Colonic mucosa (tissue), 4 donors: Measurements from ENCODE around the gene MT1A. TPM values are rescaled to one million over a fixed set of nuclear protein-coding genes. Genes with fewer than 3 reads are reported as not detected.
"Not testable (repeated sequence)": the region's sequence is repeated elsewhere in the genome, so short reads cannot be mapped to it uniquely, and the experiment has no call there.

ENCODE experiments used
- DNase-seq: peaks from one replicate; pipeline ENCODE4 v3.0.0-alpha.2; 2020
- H3K27ac ChIP-seq: fragments of 200-600 bp; one replicate; pipeline ENCODE4 v1.8.0; 2021
- H3K27me3 ChIP-seq: fragments of 200-600 bp; one replicate; pipeline ENCODE4 v1.8.0; 2021
- H3K36me3 ChIP-seq: fragments of 200-600 bp; one replicate; pipeline ENCODE4 v1.8.0; 2021
- H3K4me1 ChIP-seq: fragments of 200-600 bp; one replicate; pipeline ENCODE4 v1.8.0; 2021; ENCODE audit warnings: mild to moderate bottlenecking
- H3K4me3 ChIP-seq: fragments of 200-600 bp; one replicate; pipeline ENCODE4 v1.8.0; 2021
- H3K9ac ChIP-seq, 2 donors: one replicate each; pipeline ENCODE4 v1.7.0; 2013; ENCODE audit warnings: control low read depth in 2 of 2, low read depth in 2 of 2, low read length in 2 of 2
- H3K9me3 ChIP-seq: fragments of 200-600 bp; one replicate; pipeline ENCODE4 v1.8.0; 2021
- intact Hi-C: fragments of 100-400 bp; cut with DNase I; formaldehyde crosslinking; loops from one replicate; pipeline ENCODE4 v1.14.1; 2022
- total RNA-seq, 2 donors: library from RNA; stranded (reverse); fragmentation: NEBNext Ultra II Directional in 1 of 2; extraction: Animal tissue kit (Norgen Biotek cat#: 25700) in 1 of 2; gene quantifications; one replicate each; pipeline ENCODE4 v1.2.1, GENCODE V29; 2021
- TF ChIP-seq, protein P1 (sequence below): fragments of 200-600 bp; IDR thresholded peaks from one replicate; pipeline ENCODE4 v1.8.0; 2022; ENCODE audit warnings: antibody characterized with exemption, mild to moderate bottlenecking
- donor health status: healthy.
- donor health status: DM: no; HTN: no; CAD: no.
- donor health status: DM: no; HTN: no; CAD: no.

MT1A gene
- total RNA-seq, 2 donors from 2014 or later: 5.5 to 10.2 TPM

DNA sequence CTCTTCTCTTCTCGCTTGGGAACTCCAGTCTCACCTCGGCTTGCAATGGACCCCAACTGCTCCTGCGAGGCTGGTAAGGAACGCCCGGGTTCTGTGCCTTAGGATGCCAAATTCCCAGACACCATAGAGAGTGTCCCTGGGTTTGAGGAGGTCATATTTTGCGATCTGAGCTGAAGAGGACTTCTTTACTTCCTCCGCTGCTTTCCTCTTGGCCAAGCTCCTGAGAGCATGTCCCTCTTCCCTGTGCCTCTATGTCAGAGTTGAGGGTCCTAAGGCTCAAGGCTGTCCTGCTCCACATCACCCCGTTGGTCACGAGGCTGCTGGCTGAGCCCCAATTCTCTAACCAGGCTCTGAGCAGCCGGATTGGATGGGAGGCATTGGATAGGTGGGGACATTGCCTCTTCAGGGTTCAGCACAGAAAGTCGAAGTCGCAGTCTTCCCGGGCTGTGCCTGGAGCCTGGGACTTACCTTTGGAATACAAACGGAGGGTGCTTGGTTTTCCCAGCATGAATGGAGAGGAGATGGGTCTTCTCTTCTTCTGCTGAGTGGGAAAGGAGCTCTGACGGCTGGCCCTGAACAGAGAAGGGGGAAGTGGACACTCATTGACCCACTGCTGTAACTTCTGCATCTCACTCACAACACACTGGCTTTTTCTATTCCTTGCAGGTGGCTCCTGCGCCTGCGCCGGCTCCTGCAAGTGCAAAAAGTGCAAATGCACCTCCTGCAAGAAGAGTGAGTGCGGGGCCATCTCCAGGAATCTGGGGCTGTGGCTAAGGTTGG, 31.6 kb downstream of the MT1A start:
- intact Hi-C loops: no loop called here
- Histone ChIP-seq H3K27me3 (peaks cover 24% of the 10 kb centered on the region), H3K36me3 (no peaks in the 10 kb centered on the region), H3K9ac (peak overlapping the region in 1 of 2 donors; percentile 74), H3K9me3 (no peaks in the 10 kb centered on the region), H3K4me3 (no peak overlapping the region), H3K4me1 (no peaks in the 10 kb centered on the region), H3K27ac (no peak overlapping the region)
- TF ChIP-seq, protein P1, sequence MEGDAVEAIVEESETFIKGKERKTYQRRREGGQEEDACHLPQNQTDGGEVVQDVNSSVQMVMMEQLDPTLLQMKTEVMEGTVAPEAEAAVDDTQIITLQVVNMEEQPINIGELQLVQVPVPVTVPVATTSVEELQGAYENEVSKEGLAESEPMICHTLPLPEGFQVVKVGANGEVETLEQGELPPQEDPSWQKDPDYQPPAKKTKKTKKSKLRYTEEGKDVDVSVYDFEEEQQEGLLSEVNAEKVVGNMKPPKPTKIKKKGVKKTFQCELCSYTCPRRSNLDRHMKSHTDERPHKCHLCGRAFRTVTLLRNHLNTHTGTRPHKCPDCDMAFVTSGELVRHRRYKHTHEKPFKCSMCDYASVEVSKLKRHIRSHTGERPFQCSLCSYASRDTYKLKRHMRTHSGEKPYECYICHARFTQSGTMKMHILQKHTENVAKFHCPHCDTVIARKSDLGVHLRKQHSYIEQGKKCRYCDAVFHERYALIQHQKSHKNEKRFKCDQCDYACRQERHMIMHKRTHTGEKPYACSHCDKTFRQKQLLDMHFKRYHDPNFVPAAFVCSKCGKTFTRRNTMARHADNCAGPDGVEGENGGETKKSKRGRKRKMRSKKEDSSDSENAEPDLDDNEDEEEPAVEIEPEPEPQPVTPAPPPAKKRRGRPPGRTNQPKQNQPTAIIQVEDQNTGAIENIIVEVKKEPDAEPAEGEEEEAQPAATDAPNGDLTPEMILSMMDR: no peak
- DNase-seq: no peak

DNA sequence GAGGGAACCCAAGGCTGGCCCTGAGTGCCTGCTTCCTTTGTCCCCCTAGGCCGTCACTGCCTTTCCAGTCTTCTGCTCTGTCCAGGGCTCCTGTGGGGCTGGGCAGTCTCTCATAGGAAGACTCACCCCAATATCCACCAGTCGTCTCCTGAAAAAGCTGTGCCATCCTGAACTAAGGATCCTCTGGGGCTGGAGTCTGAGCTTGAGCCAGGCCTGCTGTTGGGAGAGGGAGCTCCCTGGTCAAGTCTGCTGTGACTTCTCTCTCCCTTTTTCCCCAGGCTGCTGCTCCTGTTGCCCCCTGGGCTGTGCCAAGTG, 32.1 kb downstream of the MT1A start:
- Histone ChIP-seq H3K4me3 (no peak overlapping the region), H3K36me3 (no peaks in the 10 kb centered on the region), H3K4me1 (no peaks in the 10 kb centered on the region), H3K27ac (no peak overlapping the region), H3K9ac (no peak overlapping the region), H3K27me3 (peaks cover 24% of the 10 kb centered on the region), H3K9me3 (no peaks in the 10 kb centered on the region)
- TF ChIP-seq, protein P1: no peak
- DNase-seq: no peak
- intact Hi-C loops: no loop called here

DNA sequence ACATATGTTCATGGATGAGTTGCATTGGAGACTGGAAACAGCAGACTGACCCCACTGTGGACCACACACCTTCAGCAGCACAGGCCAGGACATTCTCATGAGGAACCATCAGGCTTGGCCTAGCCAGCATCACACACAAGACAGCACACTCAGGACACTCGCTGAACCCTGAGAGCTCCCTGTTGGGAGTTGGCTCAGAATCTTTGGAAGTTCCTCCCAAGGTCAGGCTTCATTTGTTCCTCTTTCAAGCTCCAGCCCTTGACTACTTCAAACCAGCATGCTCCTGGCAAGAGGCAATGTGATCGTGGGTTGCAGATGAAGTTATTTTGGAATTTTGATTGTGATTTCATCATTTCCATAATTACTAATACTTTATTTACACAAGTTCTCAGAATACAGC, 33.2 kb downstream of the MT1A start:
- intact Hi-C loops, H3K9ac ChIP-seq, H3K4me1 ChIP-seq, H3K4me3 ChIP-seq, H3K36me3 ChIP-seq, H3K27ac ChIP-seq, H3K9me3 ChIP-seq, DNase-seq: not testable (repeated sequence)
- H3K27me3 ChIP-seq: peaks cover 30% of the 10 kb centered on the region

DNA sequence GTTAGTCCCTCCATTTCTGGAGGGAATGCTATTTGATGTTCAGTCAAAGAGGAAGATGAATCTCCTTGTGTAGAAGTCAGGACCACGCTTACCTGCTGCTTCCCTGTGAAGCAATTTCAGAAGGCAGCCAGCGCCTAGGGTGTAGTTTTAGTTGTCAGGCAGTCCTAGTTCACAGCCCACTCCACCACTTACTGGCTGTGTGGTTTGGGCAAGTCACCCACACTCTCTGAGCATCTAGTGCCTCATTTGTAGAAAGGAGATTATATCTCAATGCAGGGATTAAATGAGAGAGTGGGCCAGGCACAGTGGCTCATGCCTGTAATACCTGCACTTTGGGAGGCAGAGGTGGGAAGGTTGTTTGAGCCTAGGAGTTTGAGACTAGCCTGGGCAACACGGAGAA, 33.7 kb downstream of the MT1A start:
- H3K27ac ChIP-seq, H3K36me3 ChIP-seq, DNase-seq, H3K9ac ChIP-seq, H3K4me3 ChIP-seq, intact Hi-C loops, H3K9me3 ChIP-seq, H3K4me1 ChIP-seq: not testable (repeated sequence)
- H3K27me3 ChIP-seq: peaks cover 30% of the 10 kb centered on the region

DNA sequence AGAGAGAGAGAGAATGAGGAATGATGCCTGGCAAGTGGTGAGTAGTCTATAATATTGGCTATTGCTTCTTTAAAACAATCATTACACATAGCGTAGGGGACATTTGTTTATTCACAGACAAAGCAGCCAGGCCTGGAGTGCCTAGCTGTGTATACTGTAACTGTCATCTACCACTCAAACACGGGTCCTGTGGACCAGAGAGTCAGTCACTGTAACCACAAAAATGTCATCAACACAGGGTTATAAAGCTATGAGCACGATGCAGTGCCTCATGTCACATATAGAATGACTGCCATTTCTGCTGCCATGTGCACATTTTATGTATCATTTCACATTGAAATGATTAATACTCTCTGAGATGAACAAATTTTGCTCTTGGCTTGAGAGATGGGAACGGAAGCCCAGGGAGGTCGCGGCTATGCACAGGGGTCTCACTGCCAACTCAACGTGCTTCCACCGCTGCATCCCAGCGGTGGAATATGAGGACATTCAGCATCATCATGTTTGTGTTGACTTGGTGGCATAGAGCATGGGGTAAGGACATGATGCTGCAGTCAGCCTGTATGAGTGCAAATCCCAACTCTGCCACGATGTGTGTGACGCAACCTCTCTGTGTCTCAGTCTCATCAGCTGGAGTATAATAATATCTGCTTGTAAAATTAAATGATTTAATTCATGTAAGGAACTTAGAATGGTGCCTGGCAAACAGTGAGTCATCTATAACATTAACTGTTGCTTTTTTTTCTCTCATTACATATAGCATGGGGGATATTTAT, 34.5 kb downstream of the MT1A start:
- peaks cover 27% of the 10 kb centered on the region for H3K27me3 ChIP-seq
- H3K9ac ChIP-seq: no peak overlapping the region
- intact Hi-C loops: no loop called here
- TF ChIP-seq, protein P1: no peak
- H3K4me1 ChIP-seq: no peaks in the 10 kb centered on the region
- H3K9me3 ChIP-seq: no peaks in the 10 kb centered on the region
- no peaks in the 10 kb centered on the region for H3K36me3 ChIP-seq
- no peak overlapping the region for H3K4me3 ChIP-seq
- no peak for DNase-seq
- H3K27ac ChIP-seq: no peak overlapping the region

DNA sequence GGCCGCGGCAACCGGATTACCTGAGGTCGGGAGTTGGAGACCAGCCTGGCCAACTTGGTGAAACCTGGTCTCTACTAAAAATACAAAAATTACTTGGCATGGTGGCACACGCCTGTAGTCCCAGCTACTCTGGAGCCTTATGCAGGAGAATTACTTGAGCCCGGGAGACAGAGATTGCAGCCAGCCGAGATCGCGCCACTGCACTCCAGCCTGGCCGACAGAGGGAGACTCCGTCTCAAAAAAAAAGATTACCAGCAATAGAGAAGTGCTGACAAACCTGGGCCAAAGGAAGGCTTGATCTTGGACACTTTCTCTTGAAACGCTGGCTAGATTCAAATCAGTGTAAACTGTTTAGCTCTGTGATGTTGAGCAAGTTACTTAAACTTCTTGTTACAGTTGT, 35.5 kb downstream of the MT1A start:
- H3K36me3 ChIP-seq: no peaks in the 10 kb centered on the region
- H3K27me3 ChIP-seq: peaks cover 17% of the 10 kb centered on the region
- intact Hi-C loops: no loop called here
- H3K4me3 ChIP-seq: no peak overlapping the region
- no peak overlapping the region for H3K9ac ChIP-seq
- no peaks in the 10 kb centered on the region for H3K4me1 ChIP-seq
- no peak overlapping the region for H3K27ac ChIP-seq
- TF ChIP-seq, protein P1: peak; percentile 29
- no peak for DNase-seq
- H3K9me3 ChIP-seq: no peaks in the 10 kb centered on the region

DNA sequence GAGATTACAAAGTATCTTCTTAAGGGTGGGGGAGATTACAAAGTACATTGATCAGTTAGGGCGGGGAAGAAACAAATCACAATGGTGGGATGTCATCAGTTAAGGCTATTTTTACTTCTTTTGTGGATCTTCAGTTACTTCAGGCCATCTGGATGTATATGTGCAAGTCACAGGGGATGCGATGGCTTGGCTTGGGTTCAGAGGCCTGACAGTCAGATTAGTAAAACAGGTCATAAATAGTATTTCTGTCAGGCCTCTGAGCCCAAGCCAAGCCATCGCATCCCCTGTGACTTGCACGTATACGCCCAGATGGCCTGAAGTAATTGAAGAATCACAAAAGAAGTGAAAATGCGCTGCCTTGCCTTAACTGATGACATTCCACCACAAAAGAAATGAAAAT, 36.1 kb downstream of the MT1A start:
- H3K36me3 ChIP-seq, H3K4me3 ChIP-seq, H3K9me3 ChIP-seq, H3K9ac ChIP-seq, DNase-seq, H3K27ac ChIP-seq, intact Hi-C loops, H3K4me1 ChIP-seq: not testable (repeated sequence)
- peaks cover 12% of the 10 kb centered on the region for H3K27me3 ChIP-seq
